HG02973 (cell line): ENCODE measurements around the gene ZFR2.
"Not testable (repeated sequence)": the region's sequence is repeated elsewhere in the genome, so short reads cannot be mapped to it uniquely, and the experiment has no call there.

Experiments used
- ATAC-seq: cut with Tn5 transposase; IDR thresholded peaks from one replicate; pipeline ENCODE4 v1.9.1; 2021; ENCODE audit warnings: moderate library complexity; ENCODE audit not compliant: unreplicated experiment

ZFR2 gene

DNA sequence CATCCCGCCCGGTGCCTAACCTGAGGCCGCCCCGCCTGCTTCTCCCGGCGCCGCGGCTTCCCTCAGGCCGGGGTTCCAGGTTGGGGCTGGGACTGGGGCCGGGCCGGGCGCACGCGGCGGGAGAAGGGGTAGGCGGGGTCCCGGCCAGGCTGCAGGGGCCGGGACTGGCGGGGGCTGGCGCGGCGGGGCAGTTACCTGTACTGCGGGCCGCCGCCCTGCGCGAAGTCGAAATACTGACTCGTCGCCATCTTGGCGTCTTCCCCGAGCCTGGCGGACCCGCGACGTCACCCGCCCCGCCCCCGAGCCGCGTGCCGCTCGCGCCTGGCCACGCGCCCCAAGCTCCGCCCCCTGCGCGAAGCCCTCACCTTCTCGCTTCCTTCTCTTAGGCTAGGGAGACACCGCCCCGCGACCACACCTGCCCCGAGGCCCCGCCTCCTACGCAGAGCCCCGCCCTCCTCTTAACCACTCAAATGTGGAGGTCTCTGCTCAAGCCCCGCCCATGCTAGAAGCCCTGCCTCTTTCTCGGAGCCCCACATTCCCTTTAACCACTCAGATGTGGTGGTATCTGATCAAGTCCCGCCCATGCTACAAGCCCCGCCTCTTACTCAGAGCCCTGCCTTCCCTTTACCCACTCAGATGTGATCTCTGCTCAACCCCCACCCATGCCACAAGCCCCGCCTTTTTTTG, at the start of gene ZFR2:
TSS of gene ZFR2 (minus strand) at position 269 of the 687 bp plus-strand sequence. CDS start at position 248, 21 bp downstream.
- no peak for ATAC-seq

DNA sequence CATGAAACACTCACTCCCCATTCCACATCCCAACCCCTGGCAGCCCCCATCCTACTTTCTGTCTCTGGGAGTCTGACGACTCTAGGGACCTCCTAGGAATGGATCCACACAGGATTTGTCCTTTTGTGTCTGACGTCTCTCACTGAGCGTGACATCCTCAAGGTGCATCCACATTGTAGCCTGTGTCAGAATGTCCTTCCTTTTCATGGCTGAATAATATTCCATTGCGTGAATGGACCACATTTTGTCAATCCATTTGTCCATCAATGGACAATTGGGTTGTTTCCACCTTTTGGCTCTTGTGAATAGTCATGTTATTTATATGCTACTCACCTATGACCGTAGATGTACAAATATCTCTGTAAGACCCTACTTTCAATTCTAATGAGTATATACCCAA, 47.2 kb upstream of the ZFR2 start:
- ATAC-seq: no peak

DNA sequence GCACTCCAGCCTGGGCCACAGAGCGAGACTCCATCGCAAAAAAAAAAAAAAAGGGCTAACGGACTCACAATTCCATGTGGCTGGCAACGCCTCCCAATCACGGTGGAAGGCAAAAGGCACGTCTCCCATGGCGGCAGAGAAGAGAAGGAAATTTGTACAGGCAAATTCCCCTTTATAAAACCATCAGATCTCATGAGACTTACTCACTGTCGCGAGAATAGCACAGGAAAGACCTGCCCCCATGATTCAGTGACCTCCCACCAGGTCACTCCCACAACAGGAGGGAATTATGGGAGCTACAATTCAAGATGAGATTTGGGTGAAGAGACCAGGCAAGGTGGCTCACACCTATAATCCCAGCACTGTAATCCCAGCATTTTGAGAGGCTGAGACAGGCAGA, 45.4 kb upstream of the ZFR2 start:
- no peak for ATAC-seq

DNA sequence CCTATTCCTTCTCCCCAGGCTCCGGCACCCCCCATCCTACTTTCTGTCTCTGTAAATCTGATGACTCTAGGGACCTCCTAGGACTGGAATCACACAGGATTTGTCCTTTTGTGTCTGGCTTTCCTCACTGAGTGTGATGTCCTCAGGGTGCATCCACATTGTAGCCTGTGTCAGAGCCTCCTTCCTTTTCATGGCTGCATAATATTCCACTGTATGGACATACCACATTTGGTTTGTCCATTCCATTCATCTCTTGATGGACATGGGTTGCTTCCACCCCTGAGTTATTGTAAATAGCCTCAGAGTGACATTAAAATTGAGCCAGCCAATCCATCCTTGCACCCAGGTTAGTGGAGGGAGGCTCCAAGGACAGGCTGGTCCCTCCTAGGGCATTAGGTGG, 41.3 kb upstream of the ZFR2 start:
- ATAC-seq: no peak

DNA sequence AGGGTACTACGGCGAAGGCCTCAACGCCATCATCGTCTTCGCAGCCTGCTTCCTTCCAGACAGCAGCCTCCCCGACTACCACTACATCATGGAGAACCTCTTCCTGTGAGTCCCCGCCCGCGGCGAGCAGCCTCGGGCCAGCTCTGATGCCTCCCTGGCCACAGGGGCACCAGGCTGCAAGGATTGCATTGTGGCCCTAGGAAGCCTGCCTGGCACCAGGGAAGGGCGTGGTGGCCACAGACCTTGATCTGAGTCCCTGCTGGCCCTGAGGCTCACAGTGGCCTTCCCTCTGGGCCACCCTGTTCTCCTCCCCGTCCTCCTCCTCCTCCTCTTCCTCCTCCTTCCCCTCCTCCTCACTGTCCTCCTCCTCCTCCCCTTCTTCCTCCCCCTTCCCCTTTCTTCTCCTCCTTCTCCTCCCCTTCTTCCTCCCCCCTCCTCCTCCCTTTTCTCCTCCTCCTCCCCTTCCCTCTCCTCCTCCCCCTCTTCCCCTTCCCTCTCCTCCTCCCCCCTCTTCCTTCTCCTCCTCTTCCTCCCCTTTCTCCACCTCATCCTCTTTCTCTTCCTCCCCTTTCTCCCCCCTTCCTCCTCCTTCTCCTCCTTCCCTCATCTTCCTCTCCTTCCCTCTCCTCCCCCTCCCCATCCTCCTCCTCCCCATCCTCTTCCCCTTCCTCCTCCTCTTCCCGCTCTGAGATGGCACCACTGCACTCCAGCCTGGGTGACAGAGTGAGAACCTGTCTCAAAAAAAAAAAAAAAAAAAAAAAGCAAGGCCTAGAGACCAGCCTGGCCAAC, 39.6 kb upstream of the ZFR2 start:
- ATAC-seq: no peak

DNA sequence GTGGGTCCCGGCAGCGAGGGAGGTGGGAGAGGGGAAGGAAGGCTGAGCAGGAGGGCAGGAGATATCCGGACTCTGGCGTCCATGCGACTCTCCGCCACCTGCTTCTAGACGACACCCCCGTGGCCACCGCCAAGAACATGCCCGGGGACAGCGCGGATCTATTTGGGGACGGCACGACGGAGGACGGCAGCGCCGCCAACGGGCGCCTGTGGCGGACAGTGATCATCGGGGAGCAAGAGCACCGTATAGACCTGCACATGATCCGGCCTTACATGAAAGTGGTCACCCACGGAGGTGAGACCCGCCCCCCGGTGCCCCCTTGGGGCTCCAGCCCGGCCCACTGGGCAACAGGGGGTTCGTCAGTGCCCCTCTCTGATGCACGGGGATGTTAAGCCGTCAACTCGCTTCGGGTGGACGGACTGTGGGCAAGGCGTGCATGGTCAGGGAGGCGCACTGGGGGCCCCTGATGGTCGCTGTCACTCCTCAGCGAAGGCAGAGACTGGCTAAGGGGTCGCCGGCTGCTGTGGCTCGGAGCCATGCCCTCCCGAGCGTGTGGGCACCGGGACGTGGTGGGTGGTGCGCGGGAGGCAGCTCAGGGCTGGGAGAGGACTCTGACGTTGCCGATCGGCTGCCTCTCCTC, 38.9 kb upstream of the ZFR2 start:
- no peak for ATAC-seq

DNA sequence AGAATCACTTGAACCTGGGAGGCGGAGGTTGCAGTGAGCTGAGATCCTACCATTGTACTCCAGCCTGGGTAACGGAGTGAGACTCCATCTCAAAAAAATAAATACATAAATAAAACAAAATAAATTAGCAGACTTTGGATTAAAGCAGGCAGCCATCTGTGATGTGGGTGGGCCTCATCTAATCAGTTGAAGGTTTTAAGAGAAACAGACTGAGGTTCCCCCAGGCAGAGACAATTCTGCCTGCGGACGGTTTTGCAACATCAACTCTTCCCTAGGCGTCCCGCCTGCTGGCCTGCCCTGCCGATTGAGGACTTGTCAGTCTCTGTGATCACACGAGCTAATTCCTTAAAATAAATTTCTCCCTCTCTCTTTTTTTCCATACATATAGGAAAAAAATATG, 35.4 kb upstream of the ZFR2 start:
- no peak for ATAC-seq

DNA sequence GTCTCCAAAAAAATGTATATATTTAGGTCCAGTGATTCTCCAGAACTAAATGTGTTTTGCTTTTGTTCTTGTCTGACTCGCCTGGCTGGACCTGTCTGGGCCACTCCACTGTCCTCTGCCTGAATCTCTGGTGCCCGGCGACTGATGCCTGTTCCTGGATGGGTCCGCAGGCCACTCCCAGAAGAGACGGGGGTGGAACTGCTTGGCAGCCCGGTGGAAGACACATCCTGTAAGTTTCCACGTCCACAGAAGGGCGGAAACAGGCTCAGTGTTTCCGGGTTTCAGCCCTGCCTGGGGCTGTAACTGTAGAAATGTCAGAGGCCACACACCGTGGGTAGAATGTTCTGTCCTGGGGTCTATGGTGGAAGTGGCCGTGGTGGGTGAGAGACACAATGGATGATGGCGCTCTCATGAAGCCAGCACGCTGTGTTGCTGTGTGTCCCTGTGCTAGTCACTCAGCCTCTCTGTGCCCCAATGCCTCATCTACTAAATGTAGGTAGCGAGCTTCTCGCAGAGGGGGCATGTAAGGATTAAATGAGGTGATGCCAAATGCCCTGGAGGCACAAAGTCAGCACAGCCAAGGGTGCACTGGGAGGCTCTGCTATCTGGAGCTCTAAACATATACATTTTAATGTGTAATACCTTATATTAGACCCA, 33.6 kb upstream of the ZFR2 start:
- ATAC-seq: no peak

DNA sequence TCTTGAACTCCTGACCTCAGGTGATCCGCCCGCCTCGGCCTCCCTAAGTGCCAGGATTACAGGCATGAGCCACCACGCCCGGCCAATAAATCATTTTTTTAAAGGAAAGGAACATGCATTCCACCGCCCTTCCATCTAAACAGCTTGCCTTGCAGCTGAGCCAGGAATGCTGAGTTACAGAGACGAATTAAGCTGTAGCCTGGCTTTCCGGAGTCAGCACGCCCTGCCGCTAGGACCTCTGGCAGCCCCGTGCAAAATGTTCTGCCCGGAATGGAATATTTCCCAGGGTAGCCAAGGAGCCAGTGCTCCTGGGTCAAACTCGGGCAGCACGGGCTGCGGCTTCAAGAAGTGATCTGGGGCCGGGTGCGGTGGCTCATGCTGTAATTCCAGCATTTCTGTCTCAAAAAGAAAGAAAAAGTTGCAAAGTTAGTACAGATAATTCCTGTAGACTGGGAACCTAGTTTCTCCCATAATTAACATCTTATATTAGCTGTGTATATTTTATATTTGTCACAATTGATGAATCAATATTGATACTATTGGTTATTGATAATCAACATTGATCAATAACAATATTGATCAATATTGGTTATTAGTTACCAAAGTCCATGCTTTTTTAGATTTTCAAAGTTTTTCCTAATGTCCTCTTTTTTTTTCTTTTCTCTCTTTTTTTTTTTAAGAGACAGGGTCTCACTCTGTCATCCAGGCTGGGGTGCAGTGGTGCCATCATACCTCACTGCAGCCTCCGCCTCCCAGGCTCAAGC, 30.9 kb upstream of the ZFR2 start:
- ATAC-seq: no peak

DNA sequence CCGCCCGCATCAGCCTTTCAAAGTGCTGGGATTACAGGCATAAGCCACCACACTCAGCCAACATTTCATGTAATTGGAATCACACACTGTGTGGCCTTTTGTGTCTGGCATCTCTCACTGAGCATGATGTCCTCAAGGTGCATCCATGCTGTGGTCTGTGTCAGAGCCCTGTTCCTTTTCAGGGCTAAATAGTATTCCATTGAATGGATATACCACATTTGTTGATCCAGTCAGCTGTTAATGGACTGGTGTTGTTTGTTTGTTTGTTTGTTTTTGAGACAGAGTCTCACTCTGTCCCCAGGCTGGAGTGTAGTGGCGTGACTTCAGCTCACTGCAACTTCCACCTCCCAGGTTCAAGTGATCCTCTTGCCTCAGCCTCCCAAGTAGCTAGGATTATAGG, 29.6 kb upstream of the ZFR2 start:
- no peak for ATAC-seq

DNA sequence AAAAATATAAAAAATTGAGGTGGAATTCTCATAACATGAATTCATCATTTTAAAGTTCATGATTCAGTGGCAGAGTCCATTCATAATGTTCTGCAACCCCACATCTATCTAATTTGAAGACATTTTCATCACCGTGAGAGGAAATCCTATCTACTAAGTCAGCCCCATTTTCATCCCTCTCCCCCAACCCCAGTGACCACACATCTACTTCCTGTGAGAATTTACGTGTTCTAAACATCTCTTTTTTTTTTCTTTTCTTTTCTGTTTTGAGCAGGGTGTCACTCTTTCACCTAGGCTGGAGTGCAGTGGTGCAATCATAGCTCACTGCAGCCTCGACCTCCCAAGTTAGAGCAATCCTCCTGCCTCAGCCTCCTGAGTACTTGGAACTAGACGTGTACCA, 29.1 kb upstream of the ZFR2 start:
- ATAC-seq: no peak

DNA sequence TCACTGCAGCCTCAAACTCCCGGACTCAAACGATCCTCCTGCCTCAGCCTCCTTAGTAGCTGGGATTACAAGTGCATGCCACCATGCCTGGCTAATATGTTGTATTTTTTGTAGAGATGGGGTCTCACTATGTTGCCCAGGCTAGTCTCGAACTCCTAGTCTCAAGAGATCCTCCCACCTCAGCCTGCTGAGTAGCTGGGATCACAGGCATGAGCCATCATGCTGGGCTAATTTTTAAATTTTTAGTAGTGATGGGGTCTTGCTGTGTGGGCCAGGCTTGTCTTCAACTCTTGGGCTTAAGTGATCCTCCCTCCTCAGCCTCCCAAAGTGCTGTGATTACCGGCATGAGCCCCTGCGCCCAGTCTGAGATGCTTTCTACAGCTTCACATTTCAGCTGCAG, 26.9 kb upstream of the ZFR2 start:
- ATAC-seq: no peak

DNA sequence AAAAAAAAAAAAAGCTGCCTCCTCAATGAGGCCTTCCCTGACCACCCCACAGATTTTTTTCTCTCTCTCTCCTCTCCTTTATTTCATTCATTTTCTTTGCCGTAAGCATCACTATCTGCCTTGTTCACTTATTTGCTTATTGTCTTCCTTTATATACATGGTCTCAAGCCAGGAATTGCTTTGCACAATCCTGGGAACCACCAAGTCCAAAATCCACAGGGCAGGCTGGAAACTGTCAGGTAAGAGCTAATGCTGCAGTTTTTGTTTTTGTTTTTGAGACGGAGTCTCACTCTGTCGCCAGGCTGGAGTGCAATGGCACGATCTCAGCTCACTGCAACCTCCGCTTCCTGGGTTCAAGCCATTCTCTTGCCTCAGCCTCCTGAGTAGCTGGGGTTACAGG, 26.1 kb upstream of the ZFR2 start:
- ATAC-seq: not testable (repeated sequence)

DNA sequence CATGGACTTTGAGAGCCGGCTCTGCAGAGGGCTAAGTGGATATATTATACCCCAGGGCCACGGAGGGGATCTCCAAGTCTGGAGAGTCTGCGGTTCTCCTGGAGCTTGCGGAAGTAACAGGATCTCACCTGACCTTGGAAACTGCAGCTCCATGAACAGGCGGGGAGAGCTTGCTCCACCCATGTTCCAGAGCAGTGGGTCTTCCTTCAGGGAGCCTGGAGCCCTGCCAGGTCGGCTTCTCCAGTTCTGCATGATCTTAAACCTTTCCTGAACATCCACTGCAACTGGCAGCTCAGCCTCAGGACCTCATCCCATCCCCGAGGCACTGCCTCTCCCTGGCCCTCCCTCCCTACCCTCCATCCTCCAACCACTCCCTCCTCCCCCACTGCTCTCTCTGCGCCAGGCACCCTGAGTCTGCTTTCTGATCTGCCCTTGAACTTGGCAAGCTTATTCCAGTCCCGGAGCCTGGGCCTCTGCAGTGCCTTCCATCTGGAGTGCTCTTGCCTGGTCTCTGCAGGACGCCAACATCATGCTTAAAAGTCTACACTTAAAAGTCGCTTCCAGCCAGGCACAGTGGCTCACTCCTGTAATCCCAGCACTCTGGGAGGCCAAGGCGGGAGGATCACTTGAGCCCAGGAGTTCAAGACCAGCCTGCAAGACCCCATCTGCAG, 24.8 kb upstream of the ZFR2 start:
- no peak for ATAC-seq

DNA sequence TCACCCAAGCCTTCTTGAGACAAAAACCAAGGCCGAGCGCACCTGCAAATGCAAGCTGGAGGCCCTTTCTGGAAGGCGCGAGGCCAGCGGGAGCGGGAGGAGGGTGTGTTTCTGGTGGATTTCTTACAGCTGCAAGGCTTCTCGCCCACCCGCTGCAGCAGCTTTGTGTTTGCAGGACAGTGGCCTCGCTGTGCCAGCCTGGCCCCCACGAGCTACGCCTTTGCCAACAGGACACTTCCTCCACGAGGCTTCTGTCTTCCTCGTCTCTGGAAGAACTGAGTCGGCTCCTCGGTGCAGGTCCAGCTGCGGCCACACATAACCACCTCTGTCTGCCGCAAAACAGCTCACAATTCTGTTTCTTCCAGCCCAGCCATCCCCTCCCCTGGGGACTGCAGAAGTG, 21.8 kb upstream of the ZFR2 start:
- ATAC-seq: no peak

DNA sequence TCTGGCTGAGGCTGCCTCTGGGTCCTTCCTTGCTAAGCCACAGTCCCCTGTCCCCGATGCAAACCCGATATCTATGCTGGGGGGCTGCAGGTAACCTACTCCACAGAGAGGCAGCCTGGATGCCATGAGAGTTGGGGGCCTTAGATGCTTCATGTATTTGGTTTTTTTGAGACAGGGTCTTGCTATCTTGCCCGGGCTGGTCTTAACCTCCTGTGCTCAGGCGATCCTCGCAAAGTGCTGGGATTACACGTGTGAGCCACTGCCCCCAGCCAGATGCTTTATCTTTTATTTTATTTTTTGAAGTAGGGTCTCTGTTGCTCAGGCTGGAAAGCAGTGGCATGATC, 13.2 kb upstream of the ZFR2 start:
- ATAC-seq: no peak

DNA sequence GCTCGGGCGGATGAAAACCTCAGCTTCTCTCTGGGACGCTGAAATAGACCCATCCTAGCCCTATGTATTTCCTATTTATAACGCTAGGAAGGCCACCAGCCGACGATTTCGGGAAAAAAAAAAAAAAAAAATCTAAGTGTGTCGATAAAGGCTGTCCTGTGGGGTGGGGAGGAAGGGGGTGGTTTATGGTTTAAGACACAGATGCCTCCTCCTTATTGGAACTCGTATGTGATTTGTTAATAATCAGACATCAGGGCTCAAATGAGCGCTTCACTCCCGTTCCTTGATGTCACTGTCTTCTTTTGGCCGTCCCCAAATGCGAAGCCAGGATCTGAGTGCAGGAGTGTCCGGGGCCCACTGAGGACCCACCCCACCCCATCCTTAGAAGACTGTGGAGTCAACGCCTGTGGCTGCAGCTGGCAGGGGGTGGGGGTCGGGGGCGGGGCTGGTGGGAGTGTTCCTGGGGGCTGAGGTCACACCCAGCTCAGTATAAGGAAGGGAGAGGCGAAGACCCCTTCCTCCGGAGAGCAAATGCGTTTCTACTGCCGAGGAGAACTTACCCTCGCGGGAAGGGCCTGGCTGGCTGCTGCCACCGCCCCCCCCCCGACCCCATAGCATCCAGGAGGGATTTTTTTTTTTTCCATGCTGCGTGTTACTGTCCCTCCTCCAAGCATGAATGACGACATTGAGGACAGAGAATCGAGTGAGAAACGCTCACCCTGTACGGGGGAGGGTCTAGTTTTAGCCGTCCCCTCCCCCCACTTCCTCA, 12.6 kb upstream of the ZFR2 start:
- ATAC-seq: no peak

DNA sequence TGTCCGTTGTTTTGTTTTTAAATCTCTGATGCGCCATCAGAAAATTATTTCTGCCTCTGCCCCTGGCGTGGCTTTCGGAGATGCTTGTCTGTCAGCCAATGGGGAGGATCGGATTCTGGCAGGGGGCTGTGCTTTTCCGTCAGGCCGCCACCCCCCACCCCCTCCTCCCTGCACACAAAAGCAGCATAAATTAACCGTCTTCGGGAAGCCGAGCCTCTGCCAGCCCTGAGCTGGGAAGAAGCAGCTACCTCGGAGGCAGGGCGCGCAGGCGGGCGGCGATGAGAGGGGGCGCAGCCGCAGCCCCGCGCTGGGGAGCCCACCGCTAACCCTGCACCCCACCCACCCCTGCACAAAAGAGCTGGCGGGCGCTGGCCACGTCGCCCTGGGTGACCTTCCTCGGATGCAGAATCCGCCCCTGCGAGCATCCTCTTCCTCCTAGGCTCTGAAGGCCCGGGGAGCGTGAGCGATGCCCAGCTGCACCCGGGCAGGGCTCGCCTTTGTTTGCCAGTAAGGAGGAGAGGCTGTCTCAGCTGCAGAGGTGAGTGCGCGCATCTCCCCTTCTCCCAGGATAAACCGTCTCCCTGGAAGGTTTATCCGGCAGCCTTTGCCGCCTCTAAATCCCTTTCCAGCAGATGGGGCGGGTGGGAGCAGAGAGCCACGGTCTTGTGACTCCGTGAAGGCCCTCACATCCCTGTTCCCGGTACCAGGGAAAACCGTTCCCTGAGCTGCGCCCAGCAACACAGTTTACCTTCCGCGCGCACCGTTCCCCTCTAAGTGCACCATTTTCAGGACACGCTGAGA, 11.8 kb upstream of the ZFR2 start, which contains the start of gene ATCAY:
TSS of gene ATCAY (plus strand) at position 215 of the 801 bp plus-strand sequence. CDS start 5,083 bp downstream, outside the sequence.
- no peak for ATAC-seq

DNA sequence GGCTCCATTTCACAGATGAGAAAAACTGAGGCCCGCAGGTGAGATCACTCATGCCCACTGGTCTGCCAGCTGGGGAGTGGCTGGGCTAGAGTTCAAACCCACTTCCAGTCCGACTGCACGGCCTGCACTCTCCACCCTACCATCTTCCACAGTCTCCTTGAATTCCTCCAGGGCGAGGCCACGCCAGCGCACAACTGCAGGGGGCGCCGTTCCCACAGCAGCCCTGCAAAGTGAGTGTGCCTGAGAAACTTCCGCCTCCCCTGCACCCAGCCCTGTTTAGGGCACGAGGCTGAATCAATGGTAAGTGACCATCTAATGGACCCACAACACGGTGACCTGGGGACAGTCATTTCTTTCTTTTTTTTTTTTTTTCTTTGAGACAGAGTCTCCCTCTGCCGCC, 10.8 kb upstream of the ZFR2 start:
- ATAC-seq: no peak
